ENCODE results near the gene SLC35G1.

SLC35G1 gene

DNA sequence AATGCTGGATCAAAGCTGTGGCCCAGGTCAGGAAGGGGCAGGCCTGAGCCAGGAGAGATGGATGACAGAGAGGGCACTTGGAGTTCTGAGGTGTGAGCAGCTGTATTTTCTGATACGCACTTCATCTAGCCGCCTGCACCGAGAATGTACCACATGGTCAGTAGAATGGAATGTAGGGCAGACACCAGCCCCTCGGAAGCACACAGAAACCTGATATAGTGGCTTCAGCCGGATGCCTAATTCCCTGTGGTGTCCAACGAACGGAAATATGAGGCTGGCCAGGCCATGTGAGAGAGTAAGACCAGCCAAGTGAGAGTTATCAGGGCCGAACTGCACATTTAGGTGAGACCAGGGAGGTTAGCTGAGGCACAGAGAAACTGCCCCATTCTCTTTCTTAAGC, 53.3 kb downstream of the SLC35G1 start:
- Histone ChIP-seq H2AK5ac (ENCODE audit: low read length) (no peak overlapping the region), H3K4ac (ENCODE audit: low read depth, low read length) (no peak overlapping the region), H3K27ac (ENCODE audit: low read depth, low read length) (no peak overlapping the region), H3K4me1 (ENCODE audit: control insufficient read depth, low read depth, low read length) (no peaks in the 10 kb centered on the region), H3K27me3 (ENCODE audit: insufficient read depth, low read length, poor library complexity) (no peaks in the 10 kb centered on the region), H2BK120ac (ENCODE audit: low read depth, low read length) (no peak overlapping the region), H3K18ac (ENCODE audit: low read length) (no peak overlapping the region), H4K8ac (ENCODE audit: low read depth, low read length) (no peak overlapping the region), H3K4me3 (ENCODE audit: low read length) (no peak overlapping the region), H3K56ac (ENCODE audit: low read length) (no peak overlapping the region), H3K79me1 (ENCODE audit: low read length) (no peaks in the 10 kb centered on the region), H4K5ac (ENCODE audit: low read length) (no peak overlapping the region), H2BK15ac (replicated peaks; ENCODE audit: low read depth) (no peak overlapping the region), H3K36me3 (ENCODE audit: control insufficient read depth, insufficient read depth, low read length) (no peaks in the 10 kb centered on the region), H3K23ac (ENCODE audit: low read length) (no peak overlapping the region), H2BK5ac (ENCODE audit: low read length) (no peak overlapping the region), H3K4me2 (ENCODE audit: low read length) (no peak overlapping the region), H3K9ac (ENCODE audit: low read length) (no peak overlapping the region), H3K79me2 (ENCODE audit: control insufficient read depth, insufficient read depth, low read length) (no peaks in the 10 kb centered on the region)
- WGBS (ENCODE audit: extremely low coverage, insufficient coverage, low lambda C conversion rate) = no CpG with 5 or more reads among the region's 8 CpGs
- peak; percentile 19 for DNase-seq

DNA sequence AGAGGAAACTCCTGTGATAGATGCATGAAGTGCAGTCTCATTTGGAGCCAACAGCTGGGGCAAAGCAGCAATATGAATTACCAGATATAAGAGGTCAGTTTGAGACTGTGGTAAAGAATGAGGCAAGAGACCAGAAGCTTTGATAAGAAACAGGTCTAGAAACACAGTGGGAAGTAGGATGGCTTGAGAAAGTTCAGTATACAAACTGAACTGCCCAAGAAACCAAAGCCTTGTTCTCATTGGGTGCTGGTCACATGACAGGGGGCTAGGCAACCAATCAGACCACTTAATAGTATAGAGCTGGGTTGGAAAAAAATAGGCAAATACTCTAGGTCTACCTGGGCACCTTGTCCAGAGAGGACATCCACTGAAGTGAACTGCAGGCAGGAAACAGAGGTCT, 53.7 kb downstream of the SLC35G1 start:
- Histone ChIP-seq H2BK5ac (ENCODE audit: low read length) (no peak overlapping the region), H3K79me1 (ENCODE audit: low read length) (no peaks in the 10 kb centered on the region), H3K4ac (ENCODE audit: low read depth, low read length) (no peak overlapping the region), H3K79me2 (ENCODE audit: control insufficient read depth, insufficient read depth, low read length) (no peaks in the 10 kb centered on the region), H2BK15ac (replicated peaks; ENCODE audit: low read depth) (no peak overlapping the region), H3K4me1 (ENCODE audit: control insufficient read depth, low read depth, low read length) (no peaks in the 10 kb centered on the region), H3K27me3 (ENCODE audit: insufficient read depth, low read length, poor library complexity) (no peaks in the 10 kb centered on the region), H3K9ac (ENCODE audit: low read length) (no peak overlapping the region), H3K4me2 (ENCODE audit: low read length) (no peak overlapping the region), H2AK5ac (ENCODE audit: low read length) (no peak overlapping the region), H3K18ac (ENCODE audit: low read length) (no peak overlapping the region), H4K5ac (ENCODE audit: low read length) (no peak overlapping the region), H4K8ac (ENCODE audit: low read depth, low read length) (no peak overlapping the region), H3K23ac (ENCODE audit: low read length) (no peak overlapping the region), H3K56ac (ENCODE audit: low read length) (no peak overlapping the region), H3K27ac (ENCODE audit: low read depth, low read length) (no peak overlapping the region), H2BK120ac (ENCODE audit: low read depth, low read length) (no peak overlapping the region), H3K36me3 (ENCODE audit: control insufficient read depth, insufficient read depth, low read length) (no peaks in the 10 kb centered on the region), H3K4me3 (ENCODE audit: low read length) (no peak overlapping the region)
- DNase-seq = no peak

- Histone ChIP-seq H3K27ac (ENCODE audit: low read depth, low read length) (no peak overlapping the region), H4K8ac (ENCODE audit: low read depth, low read length) (no peak overlapping the region), H4K5ac (ENCODE audit: low read length) (no peak overlapping the region), H3K79me1 (ENCODE audit: low read length) (no peaks in the 10 kb centered on the region), H3K4me1 (ENCODE audit: control insufficient read depth, low read depth, low read length) (no peaks in the 10 kb centered on the region), H3K4me3 (ENCODE audit: low read length) (no peak overlapping the region), H2BK120ac (ENCODE audit: low read depth, low read length) (no peak overlapping the region), H3K23ac (ENCODE audit: low read length) (no peak overlapping the region), H3K18ac (ENCODE audit: low read length) (no peak overlapping the region), H3K4ac (ENCODE audit: low read depth, low read length) (no peak overlapping the region), H3K79me2 (ENCODE audit: control insufficient read depth, insufficient read depth, low read length) (no peaks in the 10 kb centered on the region), H3K9ac (ENCODE audit: low read length) (no peak overlapping the region), H2BK15ac (replicated peaks; ENCODE audit: low read depth) (no peak overlapping the region), H2BK5ac (ENCODE audit: low read length) (no peak overlapping the region), H2AK5ac (ENCODE audit: low read length) (no peak overlapping the region), H3K27me3 (ENCODE audit: insufficient read depth, low read length, poor library complexity) (no peaks in the 10 kb centered on the region), H3K36me3 (ENCODE audit: control insufficient read depth, insufficient read depth, low read length) (no peaks in the 10 kb centered on the region), H3K4me2 (ENCODE audit: low read length) (no peak overlapping the region), H3K56ac (ENCODE audit: low read length) (no peak overlapping the region)
- WGBS (ENCODE audit: extremely low coverage, insufficient coverage, low lambda C conversion rate) = no CpG with 5 or more reads among the region's 2 CpGs
- no peak for DNase-seq
Measured at GRCh38 chr10:93951905-93952304, 58.1 kb downstream of the SLC35G1 start.
